WTC11 (cell line): Measurements from ENCODE around the gene ALOX12B. TPM values are rescaled to one million over a fixed set of nuclear protein-coding genes. Genes with fewer than 3 reads are reported as not detected.

Experiments used
- ATAC-seq: fragments of 200-7000 bp; cut with Tn5 transposase; 2 replicates; pipeline ENCODE4 v1.10.0; 2021; ENCODE audit warnings: mild to moderate bottlenecking, moderate library complexity
- CTCF ChIA-PET: fragments of 300-600 bp; sonication (Branson Sonifier 250); formaldehyde crosslinking; loops from one replicate; lab custom pipeline; 2021; ENCODE audit warnings: antibody characterized with exemption; lab: Charles Lee
- POLR2A ChIA-PET: fragments of 350-600 bp; sonication (Branson Sonifier 250); formaldehyde crosslinking; loops from one replicate; lab custom pipeline; 2021; ENCODE audit warnings: antibody characterized with exemption; lab: Charles Lee
- DNase-seq: peaks from one replicate; pipeline ENCODE4 v3.0.0; 2021; ENCODE audit warnings: low spot score
- H3K27ac Mint-ChIP-seq: 2 replicates; pipeline ENCODE4 v1.8.0; 2021; ENCODE audit warnings: mixed read lengths
- H3K27me3 Mint-ChIP-seq: 2 replicates; pipeline ENCODE4 v1.8.0; 2021; ENCODE audit warnings: low read depth, mild to moderate bottlenecking, moderate library complexity, mixed read lengths
- H3K36me3 Mint-ChIP-seq: 2 replicates; pipeline ENCODE4 v1.8.0; 2021; ENCODE audit warnings: mixed read lengths
- H3K4me1 Mint-ChIP-seq: 2 replicates; pipeline ENCODE4 v1.8.0; 2022; ENCODE audit warnings: mixed read lengths
- H3K4me3 Mint-ChIP-seq: 2 replicates; pipeline ENCODE4 v1.8.0; 2021; ENCODE audit warnings: mild to moderate bottlenecking, moderate library complexity, mixed read lengths
- H3K9me3 Mint-ChIP-seq: 2 replicates; pipeline ENCODE4 v1.8.0; 2021; ENCODE audit warnings: mixed read lengths
- ATF1 ChIP-seq: sonication (generic); formaldehyde crosslinking; IDR thresholded peaks from 2 replicates; pipeline ENCODE4 v1.8.1; 2023; ENCODE audit warnings: mild to moderate bottlenecking, moderate library complexity, missing genetic modification reagents
- CBFB ChIP-seq: sonication (generic); formaldehyde crosslinking; IDR thresholded peaks from 2 replicates; pipeline ENCODE4 v1.8.1; 2022; ENCODE audit warnings: mild to moderate bottlenecking, low read depth, missing genetic modification reagents
- JAZF1 ChIP-seq: fragments of 250-450 bp; sonication (Bioruptor Pico); IDR thresholded peaks from 2 replicates; pipeline ENCODE4 v1.9.0; 2021; ENCODE audit warnings: moderate library complexity, mild to moderate bottlenecking, inconsistent platforms
- JUN ChIP-seq: sonication (generic); formaldehyde crosslinking; IDR thresholded peaks from 2 replicates; pipeline ENCODE4 v1.8.0; 2023; ENCODE audit warnings: mild to moderate bottlenecking, missing genetic modification reagents
- MXD4 ChIP-seq: fragments of 250-450 bp; sonication (Bioruptor Pico); IDR thresholded peaks from 2 replicates; pipeline ENCODE4 v1.8.0; 2021; ENCODE audit warnings: mild to moderate bottlenecking, moderate library complexity, borderline replicate concordance
- NFYB ChIP-seq: sonication (generic); formaldehyde crosslinking; conservative IDR thresholded peaks from 2 replicates; pipeline ENCODE4 v1.8.0; 2022; ENCODE audit warnings: low read depth, missing genetic modification reagents
- SOX15 ChIP-seq: fragments of 250-450 bp; sonication (Bioruptor Pico); IDR thresholded peaks from 2 replicates; pipeline ENCODE4 v1.9.0; 2021; ENCODE audit warnings: mild to moderate bottlenecking
- ZNF121 ChIP-seq: sonication (generic); formaldehyde crosslinking; IDR thresholded peaks from 2 replicates; pipeline ENCODE4 v1.8.0; 2023; ENCODE audit warnings: missing genetic modification reagents
- ZNF416 ChIP-seq: fragments of 250-450 bp; sonication (Bioruptor Pico); IDR thresholded peaks from 2 replicates; pipeline ENCODE4 v1.9.0; 2021; ENCODE audit warnings: mild to moderate bottlenecking, inconsistent platforms
- ZNF423 ChIP-seq: fragments of 250-450 bp; sonication (Bioruptor Pico); IDR thresholded peaks from 2 replicates; pipeline ENCODE4 v2.1.2; 2022; ENCODE audit warnings: mild to moderate bottlenecking, moderate library complexity
- total RNA-seq: library from RNA; stranded (reverse); gene quantifications from 3 replicates; pipeline ENCODE4 v1.2.3, GENCODE V29; 2021
- TF ChIP-seq, protein P1 (sequence below): fragments of 250-450 bp; sonication (Bioruptor Pico); IDR thresholded peaks from 2 replicates; pipeline ENCODE4 v1.9.0; 2021; ENCODE audit warnings: mild to moderate bottlenecking, borderline replicate concordance
- TF ChIP-seq, protein P2 (sequence below): sonication (generic); formaldehyde crosslinking; IDR thresholded peaks from 2 replicates; pipeline ENCODE4 v1.8.1; 2022; ENCODE audit warnings: mild to moderate bottlenecking, missing genetic modification reagents, moderate library complexity, borderline replicate concordance
- TF ChIP-seq, protein P3 (sequence below): sonication (generic); formaldehyde crosslinking; IDR thresholded peaks from 2 replicates; pipeline ENCODE4 v1.8.0; 2022; ENCODE audit warnings: mild to moderate bottlenecking, missing genetic modification reagents
- TF ChIP-seq, protein P4 (sequence below): fragments of 250-450 bp; sonication (Bioruptor Pico); IDR thresholded peaks from 2 replicates; pipeline ENCODE4 v2.1.2; 2022; ENCODE audit warnings: mild to moderate bottlenecking, moderate library complexity
- TF ChIP-seq, protein P5 (sequence below): sonication (generic); formaldehyde crosslinking; conservative IDR thresholded peaks from 2 replicates; pipeline ENCODE4 v1.8.1; 2022; ENCODE audit warnings: mild to moderate bottlenecking, missing genetic modification reagents
- TF ChIP-seq, protein P6 (sequence below): sonication (generic); formaldehyde crosslinking; IDR thresholded peaks from 2 replicates; pipeline ENCODE4 v1.8.0; 2022; ENCODE audit warnings: mild to moderate bottlenecking, missing genetic modification reagents
- TF ChIP-seq, protein P7 (sequence below): fragments of 250-450 bp; sonication (Bioruptor Pico); IDR thresholded peaks from 2 replicates; pipeline ENCODE4 v1.9.0; 2021; ENCODE audit warnings: mild to moderate bottlenecking

The ALOX12B gene
- total RNA-seq, 1 experiment from 2014 or later, result 0.72 TPM

DNA sequence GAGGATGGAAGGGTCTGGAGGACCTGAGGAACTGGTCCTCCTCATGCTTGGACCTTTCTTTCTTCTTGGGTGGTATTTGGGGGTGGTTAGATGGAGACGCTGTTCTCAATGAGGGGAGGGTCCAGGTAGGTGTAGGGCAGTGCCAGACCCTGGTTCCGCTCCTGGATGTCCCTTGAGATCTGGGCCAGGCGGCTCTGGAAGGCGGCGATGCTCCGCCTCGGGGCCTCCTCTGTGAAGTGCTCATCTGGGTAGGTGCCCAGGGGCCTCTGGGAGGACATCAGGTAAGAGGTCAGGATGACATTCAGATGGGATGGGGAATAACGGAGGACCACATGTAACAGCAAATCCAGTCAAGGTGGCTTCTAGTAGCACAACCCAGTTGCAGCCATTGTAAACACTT lies 9.0 kb upstream of the ALOX12B start (continued):
- TF ChIP-seq, protein P1, sequence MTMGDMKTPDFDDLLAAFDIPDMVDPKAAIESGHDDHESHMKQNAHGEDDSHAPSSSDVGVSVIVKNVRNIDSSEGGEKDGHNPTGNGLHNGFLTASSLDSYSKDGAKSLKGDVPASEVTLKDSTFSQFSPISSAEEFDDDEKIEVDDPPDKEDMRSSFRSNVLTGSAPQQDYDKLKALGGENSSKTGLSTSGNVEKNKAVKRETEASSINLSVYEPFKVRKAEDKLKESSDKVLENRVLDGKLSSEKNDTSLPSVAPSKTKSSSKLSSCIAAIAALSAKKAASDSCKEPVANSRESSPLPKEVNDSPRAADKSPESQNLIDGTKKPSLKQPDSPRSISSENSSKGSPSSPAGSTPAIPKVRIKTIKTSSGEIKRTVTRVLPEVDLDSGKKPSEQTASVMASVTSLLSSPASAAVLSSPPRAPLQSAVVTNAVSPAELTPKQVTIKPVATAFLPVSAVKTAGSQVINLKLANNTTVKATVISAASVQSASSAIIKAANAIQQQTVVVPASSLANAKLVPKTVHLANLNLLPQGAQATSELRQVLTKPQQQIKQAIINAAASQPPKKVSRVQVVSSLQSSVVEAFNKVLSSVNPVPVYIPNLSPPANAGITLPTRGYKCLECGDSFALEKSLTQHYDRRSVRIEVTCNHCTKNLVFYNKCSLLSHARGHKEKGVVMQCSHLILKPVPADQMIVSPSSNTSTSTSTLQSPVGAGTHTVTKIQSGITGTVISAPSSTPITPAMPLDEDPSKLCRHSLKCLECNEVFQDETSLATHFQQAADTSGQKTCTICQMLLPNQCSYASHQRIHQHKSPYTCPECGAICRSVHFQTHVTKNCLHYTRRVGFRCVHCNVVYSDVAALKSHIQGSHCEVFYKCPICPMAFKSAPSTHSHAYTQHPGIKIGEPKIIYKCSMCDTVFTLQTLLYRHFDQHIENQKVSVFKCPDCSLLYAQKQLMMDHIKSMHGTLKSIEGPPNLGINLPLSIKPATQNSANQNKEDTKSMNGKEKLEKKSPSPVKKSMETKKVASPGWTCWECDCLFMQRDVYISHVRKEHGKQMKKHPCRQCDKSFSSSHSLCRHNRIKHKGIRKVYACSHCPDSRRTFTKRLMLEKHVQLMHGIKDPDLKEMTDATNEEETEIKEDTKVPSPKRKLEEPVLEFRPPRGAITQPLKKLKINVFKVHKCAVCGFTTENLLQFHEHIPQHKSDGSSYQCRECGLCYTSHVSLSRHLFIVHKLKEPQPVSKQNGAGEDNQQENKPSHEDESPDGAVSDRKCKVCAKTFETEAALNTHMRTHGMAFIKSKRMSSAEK (CRISPR knock-in tag), result no peak
- TF ChIP-seq JAZF1 (CRISPR knock-in tag), result no peak
- TF ChIP-seq MXD4 (CRISPR knock-in tag), result no peak
- TF ChIP-seq ZNF416 (CRISPR knock-in tag), result no peak
- TF ChIP-seq, all 79 proteins: peak for 0

DNA sequence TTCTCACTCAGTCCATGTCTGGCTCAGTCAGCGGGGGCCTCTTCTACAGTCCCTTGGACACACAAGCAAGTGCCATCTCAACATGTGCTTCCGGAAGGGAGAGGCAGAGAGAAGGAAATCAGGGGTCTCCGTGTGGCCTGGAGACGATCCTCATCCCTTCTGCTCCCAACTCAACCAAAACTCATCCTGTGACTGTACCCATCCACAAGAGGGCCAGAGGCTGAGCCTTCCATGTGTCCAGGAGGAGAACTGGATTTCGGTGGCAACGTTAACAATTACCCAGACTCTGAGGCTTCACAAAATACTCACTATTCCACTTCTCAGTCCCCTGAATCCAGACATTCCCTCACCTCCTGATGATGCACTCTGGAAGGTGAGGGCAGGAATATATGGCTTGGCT lies 7.8 kb upstream of the ALOX12B start:
- DNase-seq, result no peak
- H3K4me3 Mint-ChIP-seq, result no peak overlapping the region
- ATAC-seq, result no peak
- no peak overlapping the region for H3K27ac Mint-ChIP-seq
- H3K36me3 Mint-ChIP-seq, result no peaks in the 10 kb centered on the region
- H3K4me1 Mint-ChIP-seq, result peaks cover 11% of the 10 kb centered on the region
- no peaks in the 10 kb centered on the region for H3K9me3 Mint-ChIP-seq
- peaks cover 25% of the 10 kb centered on the region for H3K27me3 Mint-ChIP-seq
- TF ChIP-seq, protein P2, sequence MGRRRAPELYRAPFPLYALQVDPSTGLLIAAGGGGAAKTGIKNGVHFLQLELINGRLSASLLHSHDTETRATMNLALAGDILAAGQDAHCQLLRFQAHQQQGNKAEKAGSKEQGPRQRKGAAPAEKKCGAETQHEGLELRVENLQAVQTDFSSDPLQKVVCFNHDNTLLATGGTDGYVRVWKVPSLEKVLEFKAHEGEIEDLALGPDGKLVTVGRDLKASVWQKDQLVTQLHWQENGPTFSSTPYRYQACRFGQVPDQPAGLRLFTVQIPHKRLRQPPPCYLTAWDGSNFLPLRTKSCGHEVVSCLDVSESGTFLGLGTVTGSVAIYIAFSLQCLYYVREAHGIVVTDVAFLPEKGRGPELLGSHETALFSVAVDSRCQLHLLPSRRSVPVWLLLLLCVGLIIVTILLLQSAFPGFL (CRISPR knock-in tag), result no peak
- TF ChIP-seq CBFB (CRISPR knock-in tag), result no peak
- no peak for TF ChIP-seq NFYB (CRISPR knock-in tag)
- TF ChIP-seq JUN (CRISPR knock-in tag), result no peak
- TF ChIP-seq, protein P3, sequence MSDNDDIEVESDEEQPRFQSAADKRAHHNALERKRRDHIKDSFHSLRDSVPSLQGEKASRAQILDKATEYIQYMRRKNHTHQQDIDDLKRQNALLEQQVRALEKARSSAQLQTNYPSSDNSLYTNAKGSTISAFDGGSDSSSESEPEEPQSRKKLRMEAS (CRISPR knock-in tag), result no peak
- no peak for TF ChIP-seq SOX15 (CRISPR knock-in tag)
- TF ChIP-seq, protein P4, sequence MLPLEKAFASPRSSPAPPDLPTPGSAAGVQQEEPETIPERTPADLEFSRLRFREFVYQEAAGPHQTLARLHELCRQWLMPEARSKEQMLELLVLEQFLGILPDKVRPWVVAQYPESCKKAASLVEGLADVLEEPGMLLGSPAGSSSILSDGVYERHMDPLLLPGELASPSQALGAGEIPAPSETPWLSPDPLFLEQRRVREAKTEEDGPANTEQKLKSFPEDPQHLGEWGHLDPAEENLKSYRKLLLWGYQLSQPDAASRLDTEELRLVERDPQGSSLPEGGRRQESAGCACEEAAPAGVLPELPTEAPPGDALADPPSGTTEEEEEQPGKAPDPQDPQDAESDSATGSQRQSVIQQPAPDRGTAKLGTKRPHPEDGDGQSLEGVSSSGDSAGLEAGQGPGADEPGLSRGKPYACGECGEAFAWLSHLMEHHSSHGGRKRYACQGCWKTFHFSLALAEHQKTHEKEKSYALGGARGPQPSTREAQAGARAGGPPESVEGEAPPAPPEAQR (CRISPR knock-in tag), result no peak
- TF ChIP-seq ZNF423, result no peak
- TF ChIP-seq, protein P5, sequence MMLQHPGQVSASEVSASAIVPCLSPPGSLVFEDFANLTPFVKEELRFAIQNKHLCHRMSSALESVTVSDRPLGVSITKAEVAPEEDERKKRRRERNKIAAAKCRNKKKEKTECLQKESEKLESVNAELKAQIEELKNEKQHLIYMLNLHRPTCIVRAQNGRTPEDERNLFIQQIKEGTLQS (CRISPR knock-in tag), result no peak
- TF ChIP-seq ATF1, result no peak
- TF ChIP-seq, protein P6, sequence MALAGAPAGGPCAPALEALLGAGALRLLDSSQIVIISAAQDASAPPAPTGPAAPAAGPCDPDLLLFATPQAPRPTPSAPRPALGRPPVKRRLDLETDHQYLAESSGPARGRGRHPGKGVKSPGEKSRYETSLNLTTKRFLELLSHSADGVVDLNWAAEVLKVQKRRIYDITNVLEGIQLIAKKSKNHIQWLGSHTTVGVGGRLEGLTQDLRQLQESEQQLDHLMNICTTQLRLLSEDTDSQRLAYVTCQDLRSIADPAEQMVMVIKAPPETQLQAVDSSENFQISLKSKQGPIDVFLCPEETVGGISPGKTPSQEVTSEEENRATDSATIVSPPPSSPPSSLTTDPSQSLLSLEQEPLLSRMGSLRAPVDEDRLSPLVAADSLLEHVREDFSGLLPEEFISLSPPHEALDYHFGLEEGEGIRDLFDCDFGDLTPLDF, result no peak
- TF ChIP-seq ZNF121, result no peak
- TF ChIP-seq, protein P7, sequence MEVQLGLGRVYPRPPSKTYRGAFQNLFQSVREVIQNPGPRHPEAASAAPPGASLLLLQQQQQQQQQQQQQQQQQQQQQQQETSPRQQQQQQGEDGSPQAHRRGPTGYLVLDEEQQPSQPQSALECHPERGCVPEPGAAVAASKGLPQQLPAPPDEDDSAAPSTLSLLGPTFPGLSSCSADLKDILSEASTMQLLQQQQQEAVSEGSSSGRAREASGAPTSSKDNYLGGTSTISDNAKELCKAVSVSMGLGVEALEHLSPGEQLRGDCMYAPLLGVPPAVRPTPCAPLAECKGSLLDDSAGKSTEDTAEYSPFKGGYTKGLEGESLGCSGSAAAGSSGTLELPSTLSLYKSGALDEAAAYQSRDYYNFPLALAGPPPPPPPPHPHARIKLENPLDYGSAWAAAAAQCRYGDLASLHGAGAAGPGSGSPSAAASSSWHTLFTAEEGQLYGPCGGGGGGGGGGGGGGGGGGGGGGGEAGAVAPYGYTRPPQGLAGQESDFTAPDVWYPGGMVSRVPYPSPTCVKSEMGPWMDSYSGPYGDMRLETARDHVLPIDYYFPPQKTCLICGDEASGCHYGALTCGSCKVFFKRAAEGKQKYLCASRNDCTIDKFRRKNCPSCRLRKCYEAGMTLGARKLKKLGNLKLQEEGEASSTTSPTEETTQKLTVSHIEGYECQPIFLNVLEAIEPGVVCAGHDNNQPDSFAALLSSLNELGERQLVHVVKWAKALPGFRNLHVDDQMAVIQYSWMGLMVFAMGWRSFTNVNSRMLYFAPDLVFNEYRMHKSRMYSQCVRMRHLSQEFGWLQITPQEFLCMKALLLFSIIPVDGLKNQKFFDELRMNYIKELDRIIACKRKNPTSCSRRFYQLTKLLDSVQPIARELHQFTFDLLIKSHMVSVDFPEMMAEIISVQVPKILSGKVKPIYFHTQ (CRISPR knock-in tag), result no peak
- POLR2A ChIA-PET, result no interaction called here
- CTCF ChIA-PET, result interaction anchor here (1.1 to 5.5 kb wide), 5 partner anchors 12 to 24 kb away, joined by 4 to 127 read pairs (median 56); partner anchors contain the start of gene ALOXE3
